HG03442 (cell line): ENCODE measurements around the gene PIEZO1.

ENCODE experiments used
- ATAC-seq: cut with Tn5 transposase; IDR thresholded peaks from one replicate; pipeline ENCODE4 v1.9.1; 2021; ENCODE audit warnings: mild to moderate bottlenecking, moderate library complexity; ENCODE audit not compliant: unreplicated experiment

Gene PIEZO1

DNA sequence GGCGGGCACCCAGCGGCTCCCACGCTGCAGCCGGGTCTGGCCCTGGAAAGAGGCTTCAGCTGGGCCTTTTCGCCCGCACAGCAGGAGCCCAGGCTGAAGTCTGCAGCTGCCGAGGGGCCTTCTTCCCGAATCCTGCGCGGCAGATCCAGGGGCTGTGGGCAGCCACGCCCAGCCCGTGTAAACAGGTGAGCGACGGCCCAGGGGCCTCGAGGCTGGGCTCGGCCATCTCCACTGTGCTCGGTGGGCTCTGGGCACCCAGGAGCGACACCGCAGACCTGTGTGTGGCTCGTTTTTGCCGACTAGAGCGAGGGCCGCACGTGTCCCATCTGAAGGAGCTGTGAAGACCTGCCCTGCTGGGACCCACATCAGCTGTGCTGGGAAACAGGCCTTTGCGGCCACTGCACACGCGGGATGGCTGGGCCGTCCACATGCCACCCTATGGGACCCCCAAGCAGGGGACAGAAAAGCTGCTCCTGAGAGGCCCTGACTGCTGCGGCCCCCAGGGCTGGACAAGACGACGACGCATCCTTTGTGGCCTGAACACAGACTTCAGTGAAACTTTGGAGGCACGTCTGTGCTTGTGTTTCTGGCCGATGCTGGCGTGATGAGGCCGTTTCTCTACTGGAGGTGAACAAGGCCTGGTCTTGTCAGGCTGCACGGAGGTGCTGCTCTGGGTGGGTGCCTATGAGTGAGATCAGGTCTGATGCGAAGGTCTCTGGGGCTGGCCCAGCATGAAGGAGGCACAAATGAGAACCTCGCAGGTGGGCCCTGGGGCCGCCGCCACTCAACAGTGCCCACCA lies 31.9 kb upstream of the PIEZO1 start:
- no peak for ATAC-seq

DNA sequence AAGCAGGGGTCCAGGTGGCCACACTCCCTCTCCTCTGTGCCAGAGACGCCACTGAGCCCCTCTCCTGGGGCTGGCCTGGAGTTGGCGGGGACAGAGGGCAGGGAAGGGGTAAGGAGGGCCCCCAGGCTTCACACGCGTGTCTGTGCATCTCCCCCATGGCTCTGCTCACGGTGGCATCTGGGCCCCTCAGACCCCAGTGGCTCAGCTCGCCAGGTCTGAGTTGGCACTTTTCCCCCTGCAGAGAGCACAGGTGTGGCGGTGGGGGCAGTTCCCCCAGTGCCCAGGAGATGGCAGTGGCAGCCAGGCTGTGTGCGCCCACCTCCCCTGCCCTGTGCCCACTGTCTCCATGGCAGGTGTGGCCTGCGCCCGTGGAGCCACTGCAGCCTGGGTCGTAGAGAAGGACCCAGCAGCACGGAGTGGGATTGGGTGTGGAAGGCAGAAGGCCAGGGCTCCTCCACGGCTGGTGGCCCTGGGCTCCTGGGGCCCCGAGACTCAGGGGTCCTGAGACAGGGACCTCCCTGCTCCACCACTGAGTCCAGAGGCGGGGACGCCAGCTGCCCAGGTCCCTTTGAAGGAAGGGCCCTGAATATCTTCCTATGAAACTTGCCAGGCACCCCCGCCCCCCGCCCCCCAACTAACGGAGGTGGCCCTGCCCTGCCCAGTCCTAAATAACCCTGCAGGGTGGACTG lies 31.0 kb upstream of the PIEZO1 start:
- ATAC-seq: no peak

- ATAC-seq: no peak
These were observed 30.2 kb upstream of the PIEZO1 start for GRCh38 chr16:88815227-88815626.

DNA sequence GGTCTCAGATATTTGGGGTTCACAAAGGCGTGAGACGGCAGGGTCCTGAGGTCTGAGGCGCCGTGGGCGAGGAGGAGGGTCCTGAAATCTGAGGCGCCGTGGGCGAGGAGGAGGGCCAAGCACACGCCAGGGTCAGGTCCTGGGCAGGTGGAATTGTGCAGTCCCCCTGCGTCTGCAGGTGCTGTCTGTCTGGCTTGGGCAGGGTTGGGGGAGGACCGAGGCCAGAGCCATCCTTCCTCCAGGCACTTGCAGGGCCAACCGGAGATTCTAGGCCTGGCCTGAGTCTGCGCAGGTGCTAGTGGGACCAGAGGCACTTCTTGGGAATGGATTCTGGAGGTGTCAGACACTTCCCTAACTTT lies 29.1 kb upstream of the PIEZO1 start:
- no peak for ATAC-seq

DNA sequence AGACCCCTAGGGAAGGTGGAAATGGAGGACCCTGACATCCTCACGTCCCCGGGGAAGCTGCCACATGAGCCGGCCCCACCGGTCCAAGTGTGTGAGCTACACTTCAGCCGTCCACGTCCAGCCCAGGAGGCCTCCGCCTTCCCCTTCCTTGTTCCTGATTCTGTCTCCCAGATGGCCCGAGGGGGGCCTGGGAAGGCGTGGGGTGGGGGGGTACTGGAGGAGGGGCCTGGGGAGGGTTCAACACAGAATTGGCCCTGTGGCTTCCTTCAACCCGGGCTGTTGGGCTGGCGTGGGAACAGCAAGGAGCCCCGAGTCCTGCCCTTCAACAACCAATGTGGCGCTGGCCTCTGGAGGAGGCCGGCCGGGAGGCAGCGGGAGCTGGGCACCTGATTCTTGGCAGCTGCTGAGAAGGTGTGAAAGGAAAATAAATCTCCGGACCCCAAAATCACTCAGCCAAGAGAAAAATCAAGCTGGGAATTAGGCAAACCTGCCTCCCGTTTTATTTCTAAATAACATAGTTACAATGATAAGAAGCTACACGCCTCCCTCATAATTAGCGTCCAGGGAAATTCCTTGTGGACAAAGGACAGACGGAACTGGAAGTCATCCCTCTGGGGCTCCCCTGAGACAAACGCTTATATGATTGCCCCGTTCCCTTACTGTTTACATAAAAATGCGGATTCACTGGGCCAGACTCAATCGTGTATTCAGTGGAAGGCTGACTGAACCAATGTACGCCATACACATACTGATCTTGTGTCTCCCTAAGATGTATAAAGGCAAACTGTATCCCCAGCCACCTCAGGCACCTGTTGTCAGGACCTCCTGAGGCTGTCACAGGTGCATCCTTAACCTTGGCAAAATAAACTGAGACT lies 28.5 kb upstream of the PIEZO1 start:
- no peak for ATAC-seq

DNA sequence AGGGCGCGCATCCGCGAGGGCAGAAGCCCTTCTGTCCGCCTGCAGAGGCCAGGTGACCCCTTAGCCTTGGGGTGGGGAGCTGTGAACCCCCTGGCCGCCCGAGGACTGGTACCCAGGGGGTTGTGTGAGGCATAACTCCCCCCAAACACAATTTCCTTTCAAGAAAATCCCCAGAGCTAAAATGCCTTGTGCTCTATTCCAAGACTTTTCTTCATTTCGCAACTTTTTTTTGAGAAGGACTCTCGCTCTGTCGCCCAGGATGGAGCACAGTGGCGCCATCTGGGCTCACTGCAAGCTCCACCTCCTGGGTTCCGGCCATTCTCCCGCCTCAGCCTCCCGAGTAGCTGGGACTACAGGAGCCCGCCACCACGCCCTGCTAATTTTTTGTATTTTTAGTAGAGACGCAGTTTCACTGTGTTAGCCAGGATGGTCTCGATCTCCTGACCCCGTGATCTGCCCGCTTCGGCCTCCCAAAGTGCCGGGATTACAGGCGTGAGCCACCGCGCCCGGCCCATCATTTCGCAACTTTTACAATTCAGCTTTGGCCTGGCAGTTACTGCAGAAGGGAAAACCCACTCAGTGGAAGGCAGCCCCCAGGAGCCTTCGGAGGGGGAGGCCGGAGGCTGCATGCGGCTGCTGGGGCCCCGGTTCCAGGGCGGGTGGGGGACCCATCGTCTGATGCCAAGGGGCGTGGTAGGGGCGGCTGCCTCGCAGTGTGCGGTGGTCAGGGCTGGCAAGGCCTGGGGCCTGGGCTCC lies 27.7 kb upstream of the PIEZO1 start:
- no peak for ATAC-seq

DNA sequence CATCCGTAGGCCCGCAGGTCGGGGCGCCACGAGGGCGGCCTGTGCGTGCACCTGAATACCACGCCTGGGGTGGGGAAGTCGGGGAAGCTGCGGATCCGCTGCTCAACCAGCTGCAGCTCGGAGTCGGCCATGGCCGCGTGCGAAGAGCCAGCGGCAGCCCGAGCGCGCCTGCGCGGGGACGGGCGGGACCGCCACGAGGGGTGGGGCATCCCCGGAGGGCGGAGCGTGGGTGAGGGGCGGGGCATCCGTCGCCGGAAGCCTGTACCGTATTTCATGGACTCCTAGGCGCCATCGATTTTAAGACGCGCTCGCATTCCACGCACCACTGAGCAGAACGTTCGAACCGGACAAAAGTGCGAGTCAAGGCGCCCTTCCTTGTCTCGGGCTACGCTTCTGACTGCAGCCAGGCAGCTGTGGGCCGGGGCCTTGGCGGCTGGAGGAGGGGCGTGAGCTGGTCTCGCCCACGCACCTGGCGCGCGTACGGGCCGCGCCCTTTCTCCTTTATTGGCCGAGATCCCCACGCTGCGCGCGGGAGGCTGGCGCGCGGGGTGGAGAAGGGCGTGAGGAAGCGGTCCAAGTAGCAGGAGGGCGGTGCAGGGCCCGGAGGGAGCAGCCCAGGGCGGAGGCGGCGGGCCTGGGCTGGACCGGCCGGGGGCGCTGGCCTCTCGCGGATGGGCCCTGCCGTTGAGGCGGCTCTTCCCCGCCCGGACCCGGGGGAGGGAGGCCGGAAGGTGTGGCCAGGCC lies 26.9 kb upstream of the PIEZO1 start, which contains the start of gene APRT:
APRT (minus strand) TSS at position 160 of the 744 bp plus-strand sequence; CDS start at position 131, 29 bp downstream.
- peak; percentile 63 for ATAC-seq

DNA sequence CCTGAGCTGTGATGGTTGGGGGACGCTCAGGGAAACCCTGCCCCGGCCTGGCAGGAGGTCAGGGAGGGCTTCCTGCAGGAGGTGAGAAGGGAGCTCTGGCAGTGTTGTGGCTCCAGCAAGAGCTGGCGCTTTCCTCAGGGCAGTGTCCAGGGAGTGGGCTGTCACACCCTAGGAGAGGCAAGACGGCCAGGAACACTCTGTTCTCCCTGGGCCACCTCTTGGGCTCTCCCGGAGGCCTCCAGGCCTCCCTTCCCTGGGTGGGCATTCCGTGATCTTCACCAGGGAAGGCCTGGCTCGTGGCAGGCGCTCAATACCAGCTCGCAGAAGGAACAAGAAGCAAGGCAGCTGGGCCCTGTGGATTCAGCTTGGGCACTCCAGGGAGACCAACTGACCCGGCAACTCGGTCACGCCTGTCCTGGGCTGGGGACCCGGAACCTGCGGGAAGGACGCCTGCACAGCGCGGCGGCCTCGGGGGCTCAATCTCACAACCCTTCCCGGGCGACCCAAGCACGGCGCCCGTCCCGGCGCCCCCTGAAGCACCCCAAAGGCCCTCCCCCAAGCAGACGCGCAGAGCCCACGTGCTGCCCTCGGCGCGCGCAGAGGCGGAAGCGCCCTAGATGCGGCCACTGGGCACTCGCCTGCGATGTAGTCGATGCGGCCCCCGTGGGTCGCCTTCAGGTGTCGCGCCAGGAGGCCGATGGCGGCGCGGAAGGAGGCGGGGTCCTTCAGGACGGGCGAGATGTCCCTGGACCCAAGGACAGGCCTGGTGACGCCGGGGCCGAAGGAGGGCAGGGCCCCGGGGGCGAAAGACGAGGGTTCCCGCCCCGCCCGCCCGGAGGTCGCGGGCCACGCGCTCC lies 26.1 kb upstream of the PIEZO1 start:
- peak; percentile 37 for ATAC-seq

DNA sequence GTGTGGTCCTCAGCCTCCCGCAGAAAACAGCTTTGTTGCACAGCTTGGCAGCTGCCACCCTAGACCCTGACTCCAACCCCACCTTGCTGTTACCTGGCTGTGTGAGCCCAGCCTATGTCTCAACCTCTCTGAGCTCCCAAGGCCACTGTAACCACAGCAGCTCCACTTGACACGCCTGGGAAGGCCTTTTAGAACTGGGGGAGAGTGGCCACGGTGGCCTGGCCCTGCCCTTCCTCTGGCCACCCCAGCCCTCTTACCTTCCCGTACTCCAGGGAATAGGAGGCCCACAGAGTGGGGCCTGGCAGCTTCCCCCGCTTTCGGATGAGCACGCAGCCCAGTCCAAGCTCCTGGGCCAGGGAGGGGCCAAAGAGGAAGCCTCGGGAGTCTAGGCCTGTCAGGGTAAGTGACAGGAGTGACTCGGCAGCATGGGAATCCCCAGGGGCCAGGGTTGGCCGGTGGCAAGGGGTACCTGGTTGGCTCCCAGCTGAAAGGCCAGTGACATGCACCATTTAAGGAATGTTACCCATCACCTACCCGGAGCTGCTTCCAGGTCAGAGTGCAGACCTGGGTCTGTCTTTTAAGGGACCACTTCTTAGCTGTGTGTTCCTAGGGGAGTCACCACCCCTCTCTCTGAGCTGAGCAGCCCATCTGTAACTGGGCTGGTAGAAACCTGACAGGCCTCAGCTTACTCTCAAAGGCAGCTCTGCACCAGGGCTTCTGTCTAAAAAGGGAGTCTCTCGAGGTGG lies 25.3 kb upstream of the PIEZO1 start:
- no peak for ATAC-seq

DNA sequence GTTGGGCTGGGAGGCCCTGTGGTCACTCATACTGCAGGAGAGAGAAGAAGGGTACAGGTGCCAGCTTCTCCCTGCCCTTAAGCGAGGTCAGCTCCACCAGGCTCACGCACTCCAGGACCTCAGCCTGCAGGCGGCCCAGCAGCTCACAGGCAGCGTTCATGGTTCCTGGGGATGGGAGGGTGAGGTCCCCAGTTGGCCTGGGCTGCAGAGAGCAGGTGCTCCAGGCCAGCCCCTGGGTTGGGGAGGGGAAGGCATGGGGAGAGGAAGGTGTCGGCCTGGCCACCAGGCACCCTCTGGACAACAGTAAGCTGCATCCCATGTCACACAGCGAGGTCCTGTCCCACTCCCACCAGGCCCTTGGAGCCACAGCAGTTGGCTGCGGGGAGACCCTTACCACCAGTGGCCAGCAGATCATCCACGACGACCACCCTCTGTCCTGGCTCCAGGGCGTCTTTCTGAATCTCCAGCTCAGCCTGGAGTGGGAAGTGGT lies 24.7 kb upstream of the PIEZO1 start:
- ATAC-seq: no peak

- no peak for ATAC-seq
These were observed 24.2 kb upstream of the PIEZO1 start for GRCh38 chr16:88809068-88809675.

DNA sequence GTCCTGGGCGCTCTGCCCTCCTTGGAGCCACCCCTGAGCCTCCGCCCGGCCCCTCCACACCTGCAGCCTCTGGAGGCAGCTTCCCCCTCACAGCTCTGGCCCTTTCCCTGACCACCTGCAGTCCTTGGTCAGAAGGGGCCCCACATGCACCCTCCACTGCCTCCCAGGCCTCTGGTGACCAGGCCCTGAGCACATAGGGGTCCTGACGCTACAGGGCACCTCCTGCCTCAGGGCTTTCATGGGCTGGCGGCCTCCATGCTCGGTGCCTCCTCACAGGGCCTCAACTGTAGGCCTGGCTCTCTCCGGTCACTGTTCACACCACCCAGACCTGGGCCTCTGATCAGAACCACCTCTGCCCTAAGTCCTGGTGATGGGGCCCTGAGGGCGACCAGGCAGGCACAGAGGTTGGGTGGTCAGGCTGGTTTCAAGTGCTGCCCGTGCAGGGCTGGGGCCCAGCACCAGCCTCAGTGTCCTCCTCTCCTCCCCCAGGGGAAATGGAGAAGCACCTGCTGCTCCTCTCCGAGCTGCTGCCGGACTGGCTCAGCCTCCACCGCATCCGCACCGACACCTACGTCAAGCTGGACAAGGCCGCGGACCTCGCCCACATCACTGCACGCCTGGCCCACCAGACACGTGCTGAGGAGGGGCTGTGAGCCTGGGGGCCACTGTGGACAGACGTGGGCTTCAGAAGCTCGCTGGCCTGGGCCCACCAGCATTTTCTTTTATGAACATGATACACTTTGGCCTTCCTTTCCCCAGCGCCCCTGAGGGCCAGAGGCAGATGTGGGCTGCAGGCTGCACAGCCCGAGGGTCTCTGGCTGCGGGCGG lies 22.8 kb upstream of the PIEZO1 start:
- ATAC-seq: no peak

DNA sequence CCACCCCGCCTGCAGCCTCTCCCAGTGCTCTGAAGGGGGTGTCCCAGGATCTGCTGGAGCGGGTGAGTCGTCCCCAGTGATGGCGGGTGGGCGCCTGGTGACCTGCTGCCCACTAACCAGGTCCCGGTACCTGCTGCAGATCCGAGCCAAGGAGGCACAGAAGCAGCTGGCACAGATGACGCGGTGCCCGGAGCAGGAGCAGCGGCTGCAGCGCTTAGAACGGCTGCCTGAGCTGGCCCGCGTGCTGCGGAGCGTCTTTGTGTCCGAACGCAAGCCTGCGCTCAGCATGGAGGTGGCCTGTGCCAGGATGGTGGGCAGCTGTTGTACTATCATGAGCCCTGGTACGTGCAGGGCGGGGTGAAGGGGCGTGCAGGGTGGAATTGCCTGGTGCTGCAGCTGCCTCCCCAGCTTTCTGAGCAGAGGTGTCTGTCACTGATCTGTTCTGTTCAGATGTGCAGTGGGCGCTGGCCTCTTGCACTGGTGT lies 22.2 kb upstream of the PIEZO1 start:
- no peak for ATAC-seq

DNA sequence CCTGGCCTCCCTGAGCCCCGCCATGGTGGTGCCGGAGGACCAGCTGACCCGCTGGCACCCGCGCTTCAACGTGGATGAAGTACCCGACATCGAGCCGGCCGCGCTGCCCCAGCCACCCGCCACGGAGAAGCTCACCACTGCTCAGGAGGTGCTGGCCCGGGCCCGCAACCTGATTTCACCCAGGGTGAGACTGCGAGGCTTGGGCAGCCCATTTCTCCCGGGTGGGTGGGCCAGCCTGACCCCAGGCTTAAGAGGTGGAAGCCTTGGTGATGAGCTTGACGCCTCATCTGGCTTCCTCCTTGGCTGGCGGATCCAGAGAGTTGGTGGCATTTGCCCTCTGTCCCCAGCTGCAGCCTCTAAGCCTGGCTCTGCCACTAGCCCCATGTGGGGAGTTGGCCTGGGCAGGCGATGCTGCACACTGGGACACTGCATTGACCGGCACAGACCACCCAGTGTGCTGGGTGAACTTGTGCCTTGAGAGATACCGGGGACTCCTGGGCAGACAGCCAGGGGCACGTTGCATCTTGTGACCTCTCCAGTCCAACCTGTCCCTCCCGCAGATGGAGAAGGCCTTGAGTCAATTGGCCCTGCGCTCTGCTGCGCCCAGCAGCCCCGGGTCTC lies 21.6 kb upstream of the PIEZO1 start:
- no peak for ATAC-seq

- ATAC-seq: no peak
These were observed 20.9 kb upstream of the PIEZO1 start for GRCh38 chr16:88805887-88806393.

GRCh38 chr16:88805340-88805715 lies 20.3 kb upstream of the PIEZO1 start:
- no peak for ATAC-seq
